GM18519 (cell line): Measurements from ENCODE around the gene KNDC1.

Source experiments
- ATAC-seq: cut with Tn5 transposase; IDR thresholded peaks from one replicate; pipeline ENCODE4 v1.9.1; 2021; ENCODE audit warnings: mild to moderate bottlenecking, moderate library complexity; ENCODE audit not compliant: unreplicated experiment, low FRiP score

KNDC1 gene

GRCh38 chr10:133235932-133236331 is 75.9 kb downstream of the KNDC1 start:
- ATAC-seq = no peak

- ATAC-seq = no peak
Measured at GRCh38 chr10:133236401-133237240, 76.6 kb downstream of the KNDC1 start.

GRCh38 chr10:133237241-133237587 is 77.2 kb downstream of the KNDC1 start:
- no peak for ATAC-seq

GRCh38 chr10:133237588-133238465 is 77.8 kb downstream of the KNDC1 start, which contains the start of gene VENTX:
Gene VENTX, plus strand, starts transcription at chr10:133237855. Its CDS starts 60 bp downstream, at chr10:133237915.
- no peak for ATAC-seq

- no peak for ATAC-seq
Measured at GRCh38 chr10:133238466-133238804, 78.4 kb downstream of the KNDC1 start.

- ATAC-seq = no peak
Measured at GRCh38 chr10:133239990-133240389, 80.0 kb downstream of the KNDC1 start.

GRCh38 chr10:133241501-133242205 is 81.6 kb downstream of the KNDC1 start:
- no peak for ATAC-seq

- no peak for ATAC-seq
Measured at GRCh38 chr10:133242611-133243356, 82.8 kb downstream of the KNDC1 start.

GRCh38 chr10:133243593-133243992 is 83.6 kb downstream of the KNDC1 start:
- no peak for ATAC-seq

- no peak for ATAC-seq
Measured at GRCh38 chr10:133245439-133246235, 85.6 kb downstream of the KNDC1 start.

- no peak for ATAC-seq
Measured at GRCh38 chr10:133246236-133246626, 86.2 kb downstream of the KNDC1 start.

- no peak for ATAC-seq
Measured at GRCh38 chr10:133247681-133248333, 87.8 kb downstream of the KNDC1 start.

GRCh38 chr10:133248334-133248715 is 88.3 kb downstream of the KNDC1 start:
- no peak for ATAC-seq

GRCh38 chr10:133249094-133249780 is 89.2 kb downstream of the KNDC1 start:
- no peak for ATAC-seq

- ATAC-seq = no peak
Measured at GRCh38 chr10:133249975-133250754, 90.1 kb downstream of the KNDC1 start.

- ATAC-seq = no peak
Measured at GRCh38 chr10:133251388-133252222, 91.6 kb downstream of the KNDC1 start.

- ATAC-seq = no peak
Measured at GRCh38 chr10:133252223-133252552, 92.2 kb downstream of the KNDC1 start.
